Lung (tissue), 12 donors: ENCODE measurements around the gene GUCY1A2. TPM values are rescaled to one million over a fixed set of nuclear protein-coding genes. Genes with fewer than 3 reads are reported as not detected.

Experiments used
- ATAC-seq: fragments of 200-7000 bp; cut with Tn5 transposase; one replicate; pipeline ENCODE4 v1.9.1; 2020; ENCODE audit warnings: moderate number of reproducible peaks; ENCODE audit not compliant: insufficient read depth, low FRiP score
- DNase-seq, 3 donors: peaks; one replicate each; pipeline ENCODE4 v3.0.0-alpha.2; 2013 to 2017
- H3K27ac ChIP-seq, 2 donors: one replicate each; pipeline ENCODE4 v1.5.1; 2013; ENCODE audit warnings: mild to moderate bottlenecking in 2 of 2, moderate library complexity in 2 of 2, control low read depth in 1 of 2, inconsistent platforms in 1 of 2, low read depth in 1 of 2, low read length in 1 of 2
- H3K27me3 ChIP-seq, 3 donors: one replicate each; pipeline ENCODE4 v1.5.1; 2013; ENCODE audit warnings: low read length in 2 of 3; ENCODE audit not compliant: control insufficient read depth in 3 of 3, insufficient read depth in 3 of 3
- H3K36me3 ChIP-seq, 4 donors: one replicate each; pipeline ENCODE4 v1.5.1; 2013; ENCODE audit warnings: low read length in 4 of 4, mild to moderate bottlenecking in 1 of 4, moderate library complexity in 1 of 4; ENCODE audit not compliant: control insufficient read depth in 4 of 4, insufficient read depth in 4 of 4
- H3K4me1 ChIP-seq, 5 donors: one replicate each; pipeline ENCODE4 v1.5.1; 2013; ENCODE audit warnings: low read length in 5 of 5, mild to moderate bottlenecking in 2 of 5, moderate library complexity in 1 of 5; ENCODE audit not compliant: control insufficient read depth in 5 of 5, insufficient read depth in 5 of 5
- H3K4me3 ChIP-seq: one replicate; pipeline ENCODE4 v1.5.1; 2013; ENCODE audit warnings: mild to moderate bottlenecking, control low read depth, moderate library complexity
- H3K9ac ChIP-seq, 2 donors: one replicate each; pipeline ENCODE4 v1.5.1; 2013; ENCODE audit warnings: low read length in 2 of 2, control low read depth in 1 of 2; ENCODE audit not compliant: insufficient read depth in 1 of 2
- H3K9me3 ChIP-seq, 4 donors: one replicate each; pipeline ENCODE4 v1.5.1; 2013; ENCODE audit warnings: low read length in 3 of 4, mild to moderate bottlenecking in 1 of 4, moderate library complexity in 1 of 4; ENCODE audit not compliant: control insufficient read depth in 4 of 4, insufficient read depth in 3 of 4
- WGBS, 2 donors: extraction: QIAGEN DNeasy Blood & Tissue Kit; methylation state at CpG; one replicate each; pipeline ENCODE4 v1.1.7; 2013; 5-methylcytosine and 5-hydroxymethylcytosine counted together
- polyA plus RNA-seq, 2 donors: library from polyadenylated mRNA; stranded (reverse); fragments of 200-250 nt; gene quantifications; one replicate each; pipeline ENCODE4 v1.2.1, GENCODE V29; 2013
- total RNA-seq, 2 donors: library from RNA; depleted of rRNA in 1 of 2; stranded (reverse); fragments of >200 nt in 1 of 2; gene quantifications; one replicate each; pipeline ENCODE4 v1.2.1, GENCODE V29; 2014 to 2021
- TF ChIP-seq, protein P1 (sequence below): IDR thresholded peaks from 2 replicates; pipeline ENCODE4 v1.5.1; 2012; ENCODE audit warnings: mild to moderate bottlenecking; ENCODE audit errors: control extremely low read depth, extremely low read depth
- donor health status: control.
- donor health status: control.
- donor health status: Bipolar disorder and iron deficiency.
- donor health status: healthy.
- donor health status: DM: yes; HTN: yes; CAD: no.

The GUCY1A2 gene
- total and polyA plus RNA-seq, 4 donors: 1.3 to 55.2 (median 5.7) TPM

DNA sequence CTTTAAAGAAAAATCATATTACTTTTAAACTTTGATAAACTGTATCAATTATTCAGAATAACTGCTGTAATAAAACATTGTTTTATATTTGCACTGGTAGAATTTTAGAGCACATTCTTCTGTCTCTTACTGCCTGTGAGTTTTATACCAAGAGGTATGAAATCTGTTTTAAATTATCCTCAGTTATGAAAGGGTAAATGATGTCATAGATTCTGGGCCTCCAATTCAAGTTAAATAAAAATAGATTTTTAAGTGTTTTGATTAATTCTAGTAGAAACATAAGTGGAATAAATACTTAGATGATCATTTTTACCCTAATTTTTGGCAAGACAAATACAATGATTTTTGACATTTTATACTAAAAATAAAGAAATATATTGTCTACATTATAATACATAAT lies 93.0 kb downstream of the GUCY1A2 start:
- Histone ChIP-seq H3K9ac (no peak overlapping the region), H3K4me1 (no peaks in the 10 kb centered on the region), H3K27me3 (no peaks in the 10 kb centered on the region), H3K36me3 (no peaks in the 10 kb centered on the region), H3K9me3 (peaks cover 0 to 3% (median 0%) of the 10 kb centered on the region in 4 donors), H3K4me3 (no peak overlapping the region), H3K27ac (no peak overlapping the region)
- TF ChIP-seq, protein P1, sequence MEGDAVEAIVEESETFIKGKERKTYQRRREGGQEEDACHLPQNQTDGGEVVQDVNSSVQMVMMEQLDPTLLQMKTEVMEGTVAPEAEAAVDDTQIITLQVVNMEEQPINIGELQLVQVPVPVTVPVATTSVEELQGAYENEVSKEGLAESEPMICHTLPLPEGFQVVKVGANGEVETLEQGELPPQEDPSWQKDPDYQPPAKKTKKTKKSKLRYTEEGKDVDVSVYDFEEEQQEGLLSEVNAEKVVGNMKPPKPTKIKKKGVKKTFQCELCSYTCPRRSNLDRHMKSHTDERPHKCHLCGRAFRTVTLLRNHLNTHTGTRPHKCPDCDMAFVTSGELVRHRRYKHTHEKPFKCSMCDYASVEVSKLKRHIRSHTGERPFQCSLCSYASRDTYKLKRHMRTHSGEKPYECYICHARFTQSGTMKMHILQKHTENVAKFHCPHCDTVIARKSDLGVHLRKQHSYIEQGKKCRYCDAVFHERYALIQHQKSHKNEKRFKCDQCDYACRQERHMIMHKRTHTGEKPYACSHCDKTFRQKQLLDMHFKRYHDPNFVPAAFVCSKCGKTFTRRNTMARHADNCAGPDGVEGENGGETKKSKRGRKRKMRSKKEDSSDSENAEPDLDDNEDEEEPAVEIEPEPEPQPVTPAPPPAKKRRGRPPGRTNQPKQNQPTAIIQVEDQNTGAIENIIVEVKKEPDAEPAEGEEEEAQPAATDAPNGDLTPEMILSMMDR: no peak
- no peak for ATAC-seq
- no peak for DNase-seq

DNA sequence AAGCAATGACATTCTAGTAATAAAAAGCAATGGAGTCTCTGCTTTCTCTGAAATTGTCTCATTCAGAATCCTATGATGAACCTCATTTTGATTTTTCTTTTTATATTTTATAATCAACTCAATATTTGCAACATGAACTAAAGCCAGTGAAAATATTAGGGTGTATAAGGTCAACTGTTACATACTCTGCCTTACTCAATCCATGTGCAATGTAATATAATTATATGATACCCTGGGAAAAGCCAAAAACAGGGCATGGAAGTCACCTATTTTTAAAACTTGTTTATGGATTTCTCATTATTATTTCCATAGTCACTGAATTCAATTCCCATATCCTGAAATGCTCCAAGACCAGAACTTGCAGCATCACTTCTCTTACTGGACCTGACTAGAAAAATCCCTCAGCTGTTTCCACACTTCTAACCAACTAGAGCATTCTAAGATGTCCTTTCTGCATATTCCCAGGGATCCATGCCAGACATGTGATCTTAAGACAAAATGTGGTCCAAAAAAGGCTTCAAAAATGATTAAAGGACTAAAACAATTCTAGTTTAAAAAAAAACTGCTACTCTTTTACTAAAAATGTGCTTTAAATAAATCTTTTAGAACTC lies 97.3 kb downstream of the GUCY1A2 start:
- ATAC-seq (no peak), DNase-seq (peak in 2 of 3 donors; percentile 23 to 54)
- H3K9ac ChIP-seq: no peak overlapping the region
- H3K4me1 ChIP-seq: no peaks in the 10 kb centered on the region
- H3K9me3 ChIP-seq: peaks cover 0 to 4% (median 0%) of the 10 kb centered on the region in 4 donors
- H3K36me3 ChIP-seq: no peaks in the 10 kb centered on the region
- H3K27ac ChIP-seq: no peak overlapping the region
- no peaks in the 10 kb centered on the region for H3K27me3 ChIP-seq
- TF ChIP-seq, protein P1: no peak
- H3K4me3 ChIP-seq: no peak overlapping the region

DNA sequence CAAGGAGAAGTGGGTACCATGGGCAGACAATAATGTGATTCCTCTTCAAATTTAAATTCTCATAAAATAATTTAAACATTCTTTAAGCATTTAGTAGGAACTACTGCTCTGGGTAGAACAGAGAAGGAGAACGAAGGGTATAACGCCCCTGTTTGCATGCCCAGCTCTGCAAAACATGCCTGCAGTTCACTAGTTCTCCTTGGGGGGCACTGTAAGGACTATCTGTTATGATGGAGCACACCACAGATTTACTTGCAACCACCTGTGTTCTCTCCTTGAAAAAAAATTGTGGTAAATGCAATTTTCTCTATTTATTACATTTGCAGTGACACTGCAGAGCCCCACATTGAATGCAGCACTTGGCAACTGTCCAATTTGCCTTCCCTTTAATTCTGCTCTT lies 100.3 kb downstream of the GUCY1A2 start:
- ATAC-seq (no peak), DNase-seq (no peak)
- Histone ChIP-seq H3K9me3 (peaks cover 0 to 4% (median 0%) of the 10 kb centered on the region in 4 donors), H3K4me3 (no peak overlapping the region), H3K9ac (no peak overlapping the region), H3K4me1 (no peaks in the 10 kb centered on the region), H3K27me3 (no peaks in the 10 kb centered on the region), H3K27ac (no peak overlapping the region), H3K36me3 (peaks cover 0 to 3% (median 0%) of the 10 kb centered on the region in 4 donors)
- TF ChIP-seq, protein P1: no peak
- WGBS, 2 donors: 78 to 92% methylated on average over 2 of the region's 2 CpGs

DNA sequence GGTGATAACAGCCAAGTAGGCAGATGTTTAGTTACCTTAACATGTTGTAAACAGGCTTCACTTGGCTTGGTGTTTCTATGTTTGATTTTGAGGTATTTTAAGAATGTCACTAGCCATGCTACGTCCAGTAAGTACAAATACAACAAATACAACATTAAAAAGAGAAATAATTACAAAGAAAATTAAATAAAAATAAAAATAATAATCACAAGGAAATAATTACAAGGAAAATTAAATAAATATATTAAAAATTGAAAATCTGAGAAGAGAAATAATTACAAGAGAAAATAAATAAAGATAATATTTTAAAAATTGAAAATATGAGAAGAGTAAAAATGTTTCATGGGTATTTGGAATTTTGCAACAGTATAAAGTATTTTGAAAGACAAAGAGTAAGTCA lies 103.9 kb downstream of the GUCY1A2 start:
- no peak for ATAC-seq

More for the DNA sequence above, 103.9 kb downstream of the GUCY1A2 start:
- TF ChIP-seq, protein P1: no peak
- WGBS, 2 donors: 39 to 53% methylated on average over 1 of the region's 1 CpG
- Histone ChIP-seq H3K4me1 (peaks cover 0 to 2% (median 0%) of the 10 kb centered on the region in 5 donors), H3K4me3 (no peak overlapping the region), H3K9ac (no peak overlapping the region), H3K9me3 (peaks cover 0 to 4% (median 0%) of the 10 kb centered on the region in 4 donors), H3K27me3 (no peaks in the 10 kb centered on the region), H3K36me3 (peaks cover 0 to 3% (median 0%) of the 10 kb centered on the region in 4 donors), H3K27ac (no peak overlapping the region)
- no peak for DNase-seq
